HepG2 (cell line): ENCODE data around the gene ZNF683. TPM values are rescaled to one million over a fixed set of nuclear protein-coding genes. Genes with fewer than 3 reads are reported as not detected.
A peak's percentile ranks its signal among the peaks of the same experiment; 100 is the strongest.

ENCODE experiments used
- ATAC-seq: fragments of 200-7000 bp; cut with Tn5 transposase; 3 replicates; pipeline ENCODE4 v1.9.1; 2020; ENCODE audit warnings: mild to moderate bottlenecking, moderate library complexity
- BruUV-seq: library from RNA; stranded (reverse); fragments of 400-500 nt; replicated peaks from 2 replicates; lab custom pipeline; 2021; lab: Mats Ljungman, UMichigan
- CTCF ChIA-PET: fragments of 300-600 bp; formaldehyde crosslinking; extraction: SDS; loops from one replicate; lab custom pipeline; 2021; ENCODE audit warnings: low total read pairs, inconsistent platforms, low intra/inter-chr PET ratio; lab: Yijun Ruan, JAX
- POLR2A ChIA-PET: fragments of 350-600 bp; sonication (Branson Sonifier 250); formaldehyde crosslinking; loops from one replicate; lab custom pipeline; 2020; ENCODE audit warnings: antibody characterized with exemption, inconsistent platforms; lab: Yijun Ruan, JAX
- DNase-seq: peaks from one replicate; pipeline ENCODE4 v3.0.0-alpha.2; 2015; ENCODE audit warnings: low spot score
- FAIRE-seq: peaks from 3 replicates; lab custom pipeline; 2011; peaks lifted over from hg19 to GRCh38; lab: Jason Lieb, UNC
- H2AFZ ChIP-seq: one replicate; pipeline ENCODE4 v1.6.1; 2011; ENCODE audit warnings: low read length, inconsistent platforms
- H3K27ac ChIP-seq: fragments of 300-600 bp; 3 replicates; pipeline ENCODE4 v1.8.0; 2011; ENCODE audit warnings: mixed run types, mild to moderate bottlenecking, mixed read lengths, low read length, inconsistent platforms; ENCODE audit not compliant: insufficient read depth; ENCODE audit errors: extremely low read length
- H3K27me3 ChIP-seq, 2 experiments: fragments of 200-600 bp in 1 of 2; 2 replicates in 1 of 2; 3 replicates in 1 of 2; pipeline versions ENCODE4 v1.6.0 to v1.8.0; 2011; ENCODE audit warnings: low read length in 2 of 2, mild to moderate bottlenecking in 2 of 2, moderate library complexity in 2 of 2, inconsistent platforms in 1 of 2; ENCODE audit not compliant: insufficient read depth in 2 of 2, control insufficient read depth in 1 of 2
- H3K36me3 ChIP-seq, 2 experiments: fragments of 200-600 bp in 1 of 2; replicated peaks in 1 of 2; 2 replicates in 1 of 2; 3 replicates in 1 of 2; pipeline versions ENCODE4 v1.5.1 to v1.8.0; 2011; ENCODE audit warnings: low read length in 2 of 2, inconsistent platforms in 1 of 2; ENCODE audit not compliant: insufficient read depth in 2 of 2, control insufficient read depth in 1 of 2
- H3K4me1 ChIP-seq: 2 replicates; pipeline ENCODE4 v1.5.1; 2012; ENCODE audit warnings: low read length, inconsistent platforms; ENCODE audit not compliant: insufficient read depth
- H3K4me2 ChIP-seq: 2 replicates; pipeline ENCODE4 v1.6.0; 2011; ENCODE audit warnings: low read depth, low read length, inconsistent platforms
- H3K4me3 ChIP-seq, 3 experiments: fragments of 200-600 bp in 1 of 3; sonication (generic), shearing (Covaris generic) in 1 of 3; replicated peaks in 1 of 3; 2 replicates each; pipeline ENCODE4 v1.5.1; 2011 to 2016; ENCODE audit warnings: low read length in 3 of 3, inconsistent platforms in 2 of 3, low read depth in 2 of 3, mild to moderate bottlenecking in 2 of 3, control low read depth in 1 of 3, mixed read lengths in 1 of 3; ENCODE audit not compliant: insufficient read depth in 1 of 3
- H3K79me2 ChIP-seq: one replicate; pipeline ENCODE4 v1.6.1; 2011; ENCODE audit warnings: low read length, inconsistent platforms; ENCODE audit not compliant: insufficient read depth
- H3K9ac ChIP-seq: 2 replicates; pipeline ENCODE4 v1.6.0; 2011; ENCODE audit warnings: mild to moderate bottlenecking, low read depth, low read length, inconsistent platforms; ENCODE audit not compliant: insufficient read depth
- H3K9me3 ChIP-seq: 2 replicates; pipeline ENCODE4 v1.5.1; 2012; ENCODE audit warnings: mild to moderate bottlenecking, low read length
- H4K20me1 ChIP-seq: 2 replicates; pipeline ENCODE4 v1.6.0; 2011; ENCODE audit warnings: inconsistent platforms, mild to moderate bottlenecking, low read length, moderate library complexity; ENCODE audit not compliant: insufficient read depth
- ZFP37 ChIP-seq: sonication (generic); formaldehyde crosslinking; IDR thresholded peaks from 2 replicates; pipeline ENCODE4 v1.4.0; 2020; ENCODE audit warnings: missing genetic modification reagents, borderline replicate concordance
- ZNF501 ChIP-seq: sonication (generic); formaldehyde crosslinking; IDR thresholded peaks from 2 replicates; pipeline ENCODE4 v1.5.1; 2020; ENCODE audit warnings: mild to moderate bottlenecking, moderate library complexity, missing genetic modification reagents
- ZNF83 ChIP-seq: sonication (generic); formaldehyde crosslinking; IDR thresholded peaks from 2 replicates; pipeline ENCODE4 v1.4.0; 2020; ENCODE audit warnings: missing genetic modification reagents, mild to moderate bottlenecking, borderline replicate concordance
- WGBS: methylation state at CpG from one replicate; pipeline ENCODE4 v1.1.6; 2017; ENCODE audit warnings: low lambda C conversion rate; 5-methylcytosine and 5-hydroxymethylcytosine counted together
- in situ Hi-C: cut with HindIII; loops from 2 replicates; pipeline ENCODE4 v1.10.0; 2017; ENCODE audit warnings: low pct_unique_long_range_greater_than_20kb; ENCODE audit not compliant: extremely low pct_ligation_motif_present
- intact Hi-C: fragments of 100-400 bp; cut with micrococcal nuclease; formaldehyde crosslinking; loops from one replicate; pipeline ENCODE4 v1.10.0; 2022; ENCODE audit not compliant: unreplicated experiment
- polyA plus RNA-seq, 8 experiments: library from polyadenylated mRNA; depleted of rRNA in 3 of 8; stranded (reverse) in 7 of 8; unstranded in 1 of 8; fragments of >200 nt; fragmentation: Illumina TruSeq in 4 of 8; extraction: Trizol in 4 of 8; gene quantifications; 2 replicates each; pipeline versions ENCODE4 v1.2.1 to v1.2.3, GENCODE V29; 2011 to 2016; ENCODE audit warnings: low read depth in 4 of 8, missing spikeins in 1 of 8, mixed read lengths in 1 of 8; ENCODE audit not compliant: insufficient read depth in 1 of 8
- total RNA-seq, 5 experiments: library from RNA; depleted of rRNA; stranded (reverse); fragments of >200 nt; fragmentation: Illumina TruSeq; extraction: Trizol; gene quantifications; 2 replicates each; pipeline ENCODE4 v1.2.3, GENCODE V29; 2016; ENCODE audit warnings: low read depth in 1 of 5
- TF ChIP-seq, protein P1 (sequence below): sonication (generic); formaldehyde crosslinking; IDR thresholded peaks from 2 replicates; pipeline ENCODE4 v1.5.0; 2020; ENCODE audit warnings: missing genetic modification reagents, mild to moderate bottlenecking, borderline replicate concordance
- TF ChIP-seq, protein P2 (sequence below): sonication (generic); formaldehyde crosslinking; conservative IDR thresholded peaks from 2 replicates; pipeline ENCODE4 v1.4.0; 2020; ENCODE audit warnings: missing genetic modification reagents

ZNF683 gene
- total and polyA plus RNA-seq, 2 of the 13 experiments (the other 11 are each of a cell fraction or from before 2014, with no cell fraction given): not detected

DNA sequence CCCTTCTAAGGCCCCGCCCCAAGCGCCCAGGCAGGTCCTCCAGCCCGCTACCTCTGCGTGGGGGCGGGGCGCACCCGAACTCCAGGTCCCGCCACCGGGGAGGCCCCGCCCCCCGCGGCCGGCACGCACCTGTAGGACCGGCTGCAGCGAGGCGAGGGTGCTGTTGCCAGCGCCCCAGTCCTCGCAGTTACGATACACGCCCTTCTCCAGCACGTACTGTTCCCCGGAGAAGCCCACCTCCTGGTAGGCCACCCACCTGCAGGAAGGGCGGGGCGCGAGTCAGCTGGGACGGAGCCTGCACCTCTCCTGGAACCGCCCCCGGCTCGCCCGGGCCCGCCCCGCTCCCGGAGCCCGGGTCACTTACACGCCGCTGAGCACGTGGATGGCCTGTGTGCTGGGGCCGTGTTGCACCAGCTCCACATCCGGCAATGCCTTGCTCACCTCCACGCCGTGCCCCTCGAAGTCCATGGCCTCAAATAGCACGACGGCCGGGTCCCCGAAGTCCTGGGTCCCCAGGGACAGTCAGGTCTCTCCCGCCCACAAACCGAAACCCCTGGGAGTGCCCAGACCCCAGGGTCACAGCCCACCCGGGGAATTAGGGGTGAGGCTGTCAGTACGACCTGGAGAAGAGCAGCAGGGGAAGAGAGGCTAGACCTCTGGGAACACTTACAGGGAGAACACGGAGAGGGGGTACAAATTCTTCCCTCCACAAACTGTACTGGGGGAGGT, 35.9 kb downstream of the ZNF683 start:
- WGBS: 95% methylated on average over 46 of the region's 52 CpGs
- Histone ChIP-seq H3K27ac (no peak overlapping the region), H3K27me3 (no peaks in the 10 kb centered on the region), H3K4me3 (no peak overlapping the region), H4K20me1 (no peaks in the 10 kb centered on the region), H2AFZ (no peak overlapping the region)
- peak; percentile 27; the same call in 1 of the 3 replicates for ATAC-seq
- BruUV-seq: no TSS peak
- TF ChIP-seq ZNF501 (CRISPR knock-in tag) (no peak), ZFP37 (CRISPR knock-in tag) (no peak), ZNF83 (CRISPR knock-in tag) (no peak)
- TF ChIP-seq, protein P1, sequence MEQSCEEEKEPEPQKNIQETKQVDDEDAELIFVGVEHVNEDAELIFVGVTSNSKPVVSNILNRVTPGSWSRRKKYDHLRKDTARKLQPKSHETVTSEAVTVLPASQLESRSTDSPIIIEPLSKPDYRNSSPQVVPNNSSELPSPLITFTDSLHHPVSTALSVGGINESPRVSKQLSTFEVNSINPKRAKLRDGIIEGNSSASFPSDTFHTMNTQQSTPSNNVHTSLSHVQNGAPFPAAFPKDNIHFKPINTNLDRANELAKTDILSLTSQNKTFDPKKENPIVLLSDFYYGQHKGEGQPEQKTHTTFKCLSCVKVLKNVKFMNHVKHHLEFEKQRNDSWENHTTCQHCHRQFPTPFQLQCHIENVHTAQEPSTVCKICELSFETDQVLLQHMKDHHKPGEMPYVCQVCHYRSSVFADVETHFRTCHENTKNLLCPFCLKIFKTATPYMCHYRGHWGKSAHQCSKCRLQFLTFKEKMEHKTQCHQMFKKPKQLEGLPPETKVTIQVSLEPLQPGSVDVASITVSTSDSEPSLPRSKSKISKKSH (CRISPR knock-in tag): no peak
- TF ChIP-seq, protein P2, sequence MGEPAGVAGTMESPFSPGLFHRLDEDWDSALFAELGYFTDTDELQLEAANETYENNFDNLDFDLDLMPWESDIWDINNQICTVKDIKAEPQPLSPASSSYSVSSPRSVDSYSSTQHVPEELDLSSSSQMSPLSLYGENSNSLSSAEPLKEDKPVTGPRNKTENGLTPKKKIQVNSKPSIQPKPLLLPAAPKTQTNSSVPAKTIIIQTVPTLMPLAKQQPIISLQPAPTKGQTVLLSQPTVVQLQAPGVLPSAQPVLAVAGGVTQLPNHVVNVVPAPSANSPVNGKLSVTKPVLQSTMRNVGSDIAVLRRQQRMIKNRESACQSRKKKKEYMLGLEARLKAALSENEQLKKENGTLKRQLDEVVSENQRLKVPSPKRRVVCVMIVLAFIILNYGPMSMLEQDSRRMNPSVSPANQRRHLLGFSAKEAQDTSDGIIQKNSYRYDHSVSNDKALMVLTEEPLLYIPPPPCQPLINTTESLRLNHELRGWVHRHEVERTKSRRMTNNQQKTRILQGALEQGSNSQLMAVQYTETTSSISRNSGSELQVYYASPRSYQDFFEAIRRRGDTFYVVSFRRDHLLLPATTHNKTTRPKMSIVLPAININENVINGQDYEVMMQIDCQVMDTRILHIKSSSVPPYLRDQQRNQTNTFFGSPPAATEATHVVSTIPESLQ: no peak
- TF ChIP-seq, all 625 proteins: peak for 0
- no peak for DNase-seq
- no peak for FAIRE-seq
- ChIA-PET CTCF (no interaction called here), POLR2A (no interaction called here)
- Histone ChIP-seq H3K4me2 (no peak overlapping the region), H3K9ac (no peak overlapping the region), H3K9me3 (no peaks in the 10 kb centered on the region), H3K4me1 (peaks cover 23% of the 10 kb centered on the region), H3K79me2 (no peaks in the 10 kb centered on the region), H3K36me3 (no peaks in the 10 kb centered on the region)
- in situ Hi-C loops: no loop called here
- intact Hi-C loops: no loop called here
